Measurements from ENCODE around the gene G6PC1.
"Not testable (repeated sequence)": the region's sequence is repeated elsewhere in the genome, so short reads cannot be mapped to it uniquely, and the experiment has no call there.

Gene G6PC1

DNA sequence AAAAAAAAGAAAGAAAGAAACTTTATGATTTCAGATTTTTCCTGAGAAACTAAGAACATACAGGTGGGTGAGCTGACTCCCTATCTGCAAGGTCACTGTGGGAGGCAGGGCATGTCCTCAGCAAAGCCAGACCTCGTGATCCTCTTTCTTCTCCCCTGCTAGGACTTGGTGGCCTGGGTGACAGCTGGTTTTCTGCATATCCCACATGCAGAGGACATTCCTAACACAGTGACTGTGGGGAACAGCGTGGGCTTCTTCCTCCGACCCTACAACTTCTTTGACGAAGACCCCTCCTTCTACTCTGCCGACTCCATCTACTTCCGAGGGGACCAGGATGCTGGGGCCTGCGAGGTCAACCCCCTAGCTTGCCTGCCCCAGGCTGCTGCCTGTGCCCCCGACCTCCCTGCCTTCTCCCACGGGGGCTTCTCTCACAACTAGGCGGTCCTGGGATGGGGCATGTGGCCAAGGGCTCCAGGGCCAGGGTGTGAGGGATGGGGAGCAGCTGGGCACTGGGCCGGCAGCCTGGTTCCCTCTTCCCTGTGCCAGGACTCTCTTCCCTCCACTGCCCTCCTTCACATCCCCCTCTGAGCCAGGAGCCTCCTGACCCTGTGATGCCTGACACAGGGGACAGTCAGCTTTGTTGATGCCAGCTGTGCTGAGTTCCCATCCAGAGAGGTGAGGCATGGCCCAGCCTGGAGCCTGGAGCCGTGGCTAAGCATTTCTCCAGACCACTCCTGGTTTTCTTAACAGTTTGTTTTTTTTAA lies 26.5 kb upstream of the G6PC1 start:
- DNase-seq = not testable (repeated sequence)

DNA sequence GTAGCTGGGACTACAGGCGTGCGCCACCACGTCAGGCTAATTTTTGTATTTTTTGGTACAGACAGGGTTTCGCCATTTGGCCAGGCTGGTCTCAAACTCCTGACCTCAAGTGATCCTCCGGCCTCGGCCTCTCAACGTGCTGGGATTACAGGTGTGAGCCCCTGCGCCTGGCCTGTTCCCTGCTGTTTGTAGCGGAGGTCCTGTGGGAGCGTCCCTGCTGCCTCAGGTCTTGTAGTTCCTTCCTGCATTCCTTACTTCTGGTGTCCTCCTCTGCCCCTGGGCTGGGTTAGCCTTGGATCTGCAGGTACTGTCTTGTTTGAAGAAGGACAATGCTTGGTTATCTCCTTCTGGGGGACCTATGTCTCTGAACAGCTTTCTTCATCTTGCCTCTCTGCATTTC lies 23.6 kb upstream of the G6PC1 start:
- no peak for DNase-seq

- no peak for DNase-seq
These were observed 22.3 kb upstream of the G6PC1 start for GRCh38 chr17:42878123-42878880.

DNA sequence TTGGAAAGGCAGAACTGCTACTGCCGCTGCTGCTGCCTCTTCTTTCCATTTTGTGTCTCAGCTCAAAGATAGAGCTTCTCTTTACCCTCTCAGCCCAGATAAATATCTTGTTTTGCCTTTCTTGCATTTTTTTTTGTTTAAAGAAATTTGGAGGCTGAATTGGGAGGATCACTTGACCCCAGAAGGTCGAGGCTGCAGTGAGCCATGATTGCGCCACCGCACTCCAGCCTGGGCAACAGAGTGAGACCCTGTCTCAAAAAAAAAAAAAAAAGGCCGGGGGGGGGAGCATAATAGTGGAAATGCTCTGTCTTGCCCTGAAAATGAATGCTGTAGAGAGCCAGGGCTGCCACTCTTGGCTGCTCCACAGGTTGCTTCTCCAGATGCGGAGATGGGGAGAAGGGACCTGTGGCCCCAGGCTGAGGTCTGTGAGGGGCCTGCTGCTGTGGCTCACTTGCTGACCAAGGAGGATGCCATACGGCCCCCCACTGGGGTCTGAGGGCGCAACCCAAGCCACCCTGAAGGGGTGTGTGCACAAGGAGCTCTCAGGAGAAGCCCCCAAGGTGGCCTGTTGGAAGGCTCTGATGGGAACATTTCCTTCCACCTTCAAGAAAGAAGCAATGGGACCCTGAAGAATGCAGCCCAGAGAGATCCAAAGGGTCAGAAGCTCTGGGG lies 21.5 kb upstream of the G6PC1 start:
- no peak for DNase-seq

GRCh38 chr17:42879596-42879985 lies 21.0 kb upstream of the G6PC1 start:
- no peak for DNase-seq

GRCh38 chr17:42880776-42881310 lies 19.8 kb upstream of the G6PC1 start:
- DNase-seq = no peak

DNA sequence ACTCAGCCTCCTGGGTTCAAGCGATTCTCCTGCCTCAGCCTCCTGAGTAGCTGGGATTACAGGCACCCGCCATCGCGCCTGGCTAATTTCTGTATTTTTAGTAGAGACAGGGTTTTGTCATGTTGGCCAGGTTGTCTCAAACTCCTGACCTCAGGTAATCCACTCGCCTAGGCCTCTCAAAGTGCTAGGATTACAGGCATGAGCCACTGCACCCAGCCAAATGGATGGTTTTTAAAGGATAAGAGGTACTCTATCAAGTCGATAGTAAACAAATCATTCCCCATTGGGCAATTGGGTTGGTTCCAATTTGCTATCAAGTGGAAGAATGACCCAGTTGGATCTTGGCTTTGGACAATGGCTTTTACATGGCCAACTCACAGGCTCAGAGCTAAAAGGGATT lies 18.9 kb upstream of the G6PC1 start:
- not testable (repeated sequence) for DNase-seq

- DNase-seq = no peak
These were observed 18.4 kb upstream of the G6PC1 start for GRCh38 chr17:42882166-42882565.

DNA sequence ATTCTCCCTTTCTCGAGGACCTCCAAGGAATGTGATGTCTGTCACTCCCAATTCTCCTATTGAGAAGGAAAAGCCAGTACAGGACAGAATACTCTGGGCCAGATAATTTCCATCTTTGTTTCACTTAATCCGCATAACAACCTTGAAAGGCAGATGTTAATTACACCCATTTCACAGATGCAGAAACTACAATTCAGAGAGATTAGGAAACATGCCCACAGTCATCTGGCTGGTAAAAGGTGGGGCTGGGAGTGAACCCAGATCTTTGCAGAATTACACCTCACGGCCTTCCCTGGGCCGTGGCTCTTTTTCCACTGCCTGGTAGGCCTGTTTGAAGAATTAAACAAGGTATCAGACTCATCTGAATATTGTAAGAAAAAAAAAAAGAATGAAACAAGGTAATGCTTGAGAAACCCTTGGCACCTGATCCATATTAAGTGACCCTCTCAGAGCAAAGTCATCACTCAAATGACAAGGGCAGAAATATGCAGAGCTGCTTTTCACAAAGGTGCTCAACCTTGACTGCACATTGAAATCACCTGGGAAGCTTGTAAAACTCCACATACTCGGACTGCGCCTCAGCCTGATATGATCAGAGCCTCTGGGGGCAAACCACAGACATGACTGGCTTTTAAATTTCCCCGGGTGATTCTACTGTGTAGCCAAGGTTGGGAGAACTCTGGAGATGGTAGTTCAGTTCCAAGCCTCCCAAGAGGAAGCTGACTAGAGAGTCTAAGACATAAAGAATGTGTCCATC lies 16.6 kb upstream of the G6PC1 start:
- no peak for DNase-seq

DNA sequence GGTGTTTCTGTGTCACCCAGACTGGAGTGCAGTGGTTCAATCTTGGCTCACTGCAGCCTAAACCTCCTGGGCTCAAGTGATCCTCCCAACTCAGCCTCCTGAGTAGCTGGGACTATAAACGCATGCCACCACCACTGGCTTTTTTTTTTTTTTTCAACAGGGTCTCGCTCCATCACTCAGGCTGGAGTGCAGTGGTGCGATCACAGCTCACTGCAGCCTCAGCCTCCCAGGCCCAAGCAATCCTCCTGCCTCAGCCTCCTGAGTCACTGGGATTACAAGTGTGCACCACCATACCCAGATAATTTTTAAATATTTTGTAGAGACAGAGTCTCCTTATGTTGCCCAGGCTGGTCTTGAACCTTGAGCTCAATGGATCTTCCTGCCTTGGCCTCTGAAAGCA lies 14.8 kb upstream of the G6PC1 start:
- not testable (repeated sequence) for DNase-seq

DNA sequence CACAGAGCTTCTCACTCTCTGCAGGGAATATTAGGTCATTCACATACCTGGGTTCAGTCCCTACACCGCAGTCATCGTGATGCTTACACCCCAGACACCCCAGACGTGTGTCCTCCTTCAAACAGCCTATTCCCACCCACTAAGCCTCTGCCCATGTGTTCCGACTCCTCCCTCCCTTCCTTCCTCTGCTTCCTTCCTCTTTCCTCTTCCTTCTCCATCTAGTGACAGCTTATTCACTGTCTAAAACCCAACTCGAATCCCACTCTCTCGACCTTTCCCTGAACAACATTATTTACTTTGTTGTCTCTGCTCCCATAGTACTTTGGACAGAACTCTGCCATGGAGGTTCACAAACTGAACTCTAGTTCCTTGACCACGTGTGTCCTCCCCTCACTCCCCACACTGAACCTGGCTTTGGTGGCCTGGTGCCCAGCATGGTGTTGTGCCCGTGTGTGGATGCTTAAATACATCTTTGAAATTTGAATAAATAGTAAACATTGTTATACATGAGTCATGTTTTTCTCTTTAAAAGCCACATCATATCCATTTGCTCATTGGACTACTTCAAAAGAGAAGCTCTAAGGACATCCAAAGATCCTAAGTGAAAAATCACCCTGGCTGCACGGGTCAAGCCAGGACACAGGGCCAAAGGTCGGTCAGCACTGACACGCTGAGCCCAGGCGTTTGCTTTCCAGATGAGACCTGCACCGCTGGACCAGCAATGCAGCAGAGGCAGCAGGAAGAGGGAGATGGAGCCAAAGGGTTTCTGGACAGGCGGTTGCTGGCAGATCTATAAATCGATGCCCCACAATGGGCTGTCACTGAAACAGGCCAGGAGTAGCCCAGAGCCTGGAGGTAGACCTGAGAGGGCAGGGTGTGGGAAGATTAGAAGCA lies 14.1 kb upstream of the G6PC1 start:
- DNase-seq = no peak

GRCh38 chr17:42889809-42890208 lies 10.8 kb upstream of the G6PC1 start:
- DNase-seq = no peak

- no peak for DNase-seq
These were observed 9.0 kb upstream of the G6PC1 start for GRCh38 chr17:42891539-42892152.

GRCh38 chr17:42893359-42893758 lies 7.2 kb upstream of the G6PC1 start:
- no peak for DNase-seq

DNA sequence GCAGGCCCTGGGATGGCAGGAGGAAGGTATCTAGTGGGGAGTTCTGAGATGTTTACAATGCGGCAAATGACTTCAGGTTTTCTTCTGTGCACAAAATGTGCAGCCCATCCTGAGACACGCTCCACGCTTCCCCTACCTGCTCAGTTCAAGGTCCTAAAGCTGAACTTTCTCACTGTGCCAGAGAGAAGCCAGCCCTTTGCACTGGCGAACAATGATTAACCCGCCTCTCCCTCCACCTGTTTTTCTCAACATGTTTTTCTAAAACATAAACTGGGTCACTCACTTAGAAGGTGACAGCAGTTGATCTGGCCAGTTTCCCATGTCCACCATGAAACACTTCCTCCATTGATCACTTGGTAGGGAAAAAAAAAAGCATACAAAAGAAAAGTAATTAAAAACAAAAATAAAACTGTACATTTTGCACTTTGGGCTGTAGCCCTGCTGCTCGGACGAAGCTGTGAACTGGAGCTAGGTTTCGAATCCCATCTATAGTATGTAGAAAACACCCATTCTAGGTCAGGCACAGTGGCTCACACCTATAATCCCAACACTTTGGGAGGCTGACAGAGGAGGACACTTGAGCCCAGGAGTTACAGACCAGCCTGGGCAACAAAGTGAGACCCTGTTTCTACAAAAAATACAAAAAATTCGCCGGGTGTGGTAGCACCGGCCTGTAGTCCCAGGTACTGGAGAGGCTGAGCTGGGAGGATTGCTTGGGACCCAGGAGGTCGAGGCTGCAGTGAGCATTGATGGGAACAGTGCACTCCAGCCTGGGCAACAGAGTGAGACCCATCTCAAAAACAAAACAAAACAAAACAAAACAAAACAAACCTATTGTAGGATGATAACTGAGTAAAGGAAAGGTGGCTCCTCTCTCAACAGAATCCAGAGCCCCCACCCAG lies 6.1 kb upstream of the G6PC1 start:
- no peak for DNase-seq

DNA sequence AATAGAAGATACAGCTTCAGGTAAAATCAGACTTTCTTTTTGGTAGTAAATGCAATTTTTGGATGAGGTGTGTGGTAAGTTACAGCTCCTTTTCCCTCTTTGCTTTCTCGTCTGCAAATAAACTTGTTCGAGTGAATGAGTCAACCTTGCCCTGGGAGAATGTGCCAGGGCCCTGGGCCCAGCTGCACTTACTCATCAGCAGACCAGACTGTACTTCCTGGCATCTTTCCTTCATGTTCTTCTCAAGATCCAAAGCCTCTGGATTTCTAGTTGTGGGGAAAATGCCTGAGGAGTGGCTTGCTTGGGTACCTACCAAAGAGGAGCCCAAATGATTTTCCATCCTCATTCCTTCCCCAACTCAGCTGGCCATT lies 5.4 kb upstream of the G6PC1 start:
- DNase-seq = no peak

GRCh38 chr17:42898147-42898811 lies 2.3 kb upstream of the G6PC1 start:
- no peak for DNase-seq

- not testable (repeated sequence) for DNase-seq
These were observed 618 bp upstream of the G6PC1 start for GRCh38 chr17:42899981-42900380.

DNA sequence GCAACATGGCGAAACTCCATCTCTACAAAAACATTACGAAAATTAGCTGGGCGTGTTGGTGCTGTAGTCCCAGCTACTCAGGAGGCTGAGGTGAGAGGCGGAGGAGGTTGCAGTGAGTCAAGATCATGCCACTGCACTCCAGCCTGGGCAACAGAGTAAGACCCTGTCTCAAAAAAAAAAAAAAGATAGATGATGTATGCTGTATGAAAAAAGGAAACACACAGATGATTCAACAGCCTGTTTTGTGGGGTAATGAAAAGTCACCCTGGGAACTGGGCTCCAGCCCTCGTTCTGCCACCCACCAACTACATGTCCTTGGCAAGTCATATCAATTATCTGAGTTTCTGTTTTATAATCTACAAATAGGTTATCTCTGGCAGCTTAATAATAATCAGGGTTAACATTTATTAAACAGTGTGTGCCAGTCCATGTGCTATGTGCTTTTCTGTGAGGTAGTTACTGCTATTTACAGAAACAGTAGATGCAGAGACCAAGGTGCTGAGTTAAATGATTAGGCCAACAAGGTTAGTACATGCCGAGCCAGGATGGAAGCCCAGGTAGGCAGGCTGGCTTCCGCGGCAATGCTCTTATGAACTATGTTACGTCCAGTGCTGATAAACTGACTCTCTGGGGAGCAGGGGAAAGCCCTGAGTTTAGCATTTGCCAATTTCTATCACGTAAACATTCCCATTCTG lies 1.1 kb downstream of the G6PC1 start:
- no peak for DNase-seq

Data from activated effector memory CD4-positive, alpha-beta T cell treated with Interleukin-2 at 50 U/mL for 16 hours (primary cell).